Measurements from ENCODE around the gene PTPRN2.

- no peak for TF ChIP-seq CTCF (conservative IDR thresholded peaks at IDR 0.05 in 1 of 2, IDR thresholded peaks at IDR 0.05 in 1 of 2; ENCODE audit: low read depth in 1 of 2, low read length in 2 of 2)
- TF ChIP-seq EZH2 (IDR thresholded peaks at IDR 0.05; ENCODE audit: low read length, missing control alignments), result no peak
Observed at GRCh38 chr7:158382363-158383254, 205.0 kb downstream of the PTPRN2 start.

All from fibroblast of lung (primary cell).